PFSK-1 (cell line): ENCODE measurements around the gene RBP4.

Experiments used
- FOXP2 ChIP-seq: optimal IDR thresholded peaks from 2 replicates; pipeline ENCODE3; 2011; ENCODE audit warnings: borderline replicate concordance, control low read depth, inconsistent platforms; ENCODE audit not compliant: insufficient read depth; ENCODE audit errors: extremely low read length, extremely low read depth
- POLR2AphosphoS5 ChIP-seq: IDR thresholded peaks from 2 replicates; pipeline ENCODE4 v1.6.1; 2012; ENCODE audit warnings: low read depth, mild to moderate bottlenecking, control low read depth, low read length, moderate library complexity
- TAF1 ChIP-seq: IDR thresholded peaks from 2 replicates; pipeline ENCODE4 v1.6.1; 2012; ENCODE audit warnings: low read length, control low read depth, borderline replicate concordance; ENCODE audit not compliant: insufficient read depth

- TF ChIP-seq FOXP2 (no peak), POLR2AphosphoS5 (no peak), TAF1 (no peak)
Observed at GRCh38 chr10:93629647-93630305, 28.7 kb upstream of the RBP4 start.
